ENCODE results near the gene SNX9. TPM values are rescaled to one million over a fixed set of nuclear protein-coding genes. Genes with fewer than 3 reads are reported as not detected.
A peak's percentile ranks its signal among the peaks of the same experiment; 100 is the strongest.

Gene SNX9
- total RNA-seq, 1 donor from 2014 or later = 65.0 TPM

GRCh38 chr6:157845493-157846259 lies 22.6 kb downstream of the SNX9 start:
- peak overlapping the region; percentile 63 for H3K27ac Mint-ChIP-seq (ENCODE audit: unreplicated experiment)
- TF ChIP-seq CTCF (IDR thresholded peaks at IDR 0.05) = no peak
- H3K36me3 Mint-ChIP-seq (ENCODE audit: unreplicated experiment) = peaks cover 4% of the 10 kb centered on the region
- H3K9me3 Mint-ChIP-seq (ENCODE audit: unreplicated experiment) = no peaks in the 10 kb centered on the region
- no peak overlapping the region for H3K4me3 Mint-ChIP-seq (ENCODE audit: unreplicated experiment)
- no peaks in the 10 kb centered on the region for H3K27me3 Mint-ChIP-seq (ENCODE audit: unreplicated experiment)
- no peak for DNase-seq (ENCODE audit: extremely low spot score, unreplicated experiment)
- peaks cover 73% of the 10 kb centered on the region for H3K4me1 Mint-ChIP-seq (ENCODE audit: unreplicated experiment)

GRCh38 chr6:157847846-157848245 lies 24.8 kb downstream of the SNX9 start:
- peaks cover 58% of the 10 kb centered on the region for H3K4me1 Mint-ChIP-seq (ENCODE audit: unreplicated experiment)
- H3K27ac Mint-ChIP-seq (ENCODE audit: unreplicated experiment) = no peak overlapping the region
- no peak for TF ChIP-seq CTCF (IDR thresholded peaks at IDR 0.05)
- DNase-seq (ENCODE audit: extremely low spot score, unreplicated experiment) = no peak
- H3K9me3 Mint-ChIP-seq (ENCODE audit: unreplicated experiment) = peaks cover 4% of the 10 kb centered on the region
- H3K27me3 Mint-ChIP-seq (ENCODE audit: unreplicated experiment) = no peaks in the 10 kb centered on the region
- H3K36me3 Mint-ChIP-seq (ENCODE audit: unreplicated experiment) = peaks cover 2% of the 10 kb centered on the region
- no peak overlapping the region for H3K4me3 Mint-ChIP-seq (ENCODE audit: unreplicated experiment)

- peaks cover 62% of the 10 kb centered on the region for H3K4me1 Mint-ChIP-seq (ENCODE audit: unreplicated experiment)
- H3K27ac Mint-ChIP-seq (ENCODE audit: unreplicated experiment) = peak overlapping the region; percentile 19
These were observed 25.6 kb downstream of the SNX9 start for GRCh38 chr6:157848693-157849092.

GRCh38 chr6:157849288-157850017 lies 26.4 kb downstream of the SNX9 start:
- peaks cover 65% of the 10 kb centered on the region for H3K4me1 Mint-ChIP-seq (ENCODE audit: unreplicated experiment)

More at GRCh38 chr6:157848693-157849092, 25.6 kb downstream of the SNX9 start:
- H3K36me3 Mint-ChIP-seq (ENCODE audit: unreplicated experiment) = peaks cover 7% of the 10 kb centered on the region
- TF ChIP-seq CTCF (IDR thresholded peaks at IDR 0.05) = no peak
- H3K9me3 Mint-ChIP-seq (ENCODE audit: unreplicated experiment) = peaks cover 10% of the 10 kb centered on the region
- H3K4me3 Mint-ChIP-seq (ENCODE audit: unreplicated experiment) = no peak overlapping the region
- no peaks in the 10 kb centered on the region for H3K27me3 Mint-ChIP-seq (ENCODE audit: unreplicated experiment)
- no peak for DNase-seq (ENCODE audit: extremely low spot score, unreplicated experiment)

More at GRCh38 chr6:157849288-157850017, 26.4 kb downstream of the SNX9 start:
- H3K27me3 Mint-ChIP-seq (ENCODE audit: unreplicated experiment) = no peaks in the 10 kb centered on the region
- no peak overlapping the region for H3K4me3 Mint-ChIP-seq (ENCODE audit: unreplicated experiment)
- peaks cover 7% of the 10 kb centered on the region for H3K36me3 Mint-ChIP-seq (ENCODE audit: unreplicated experiment)
- no peak for DNase-seq (ENCODE audit: extremely low spot score, unreplicated experiment)
- peak overlapping the region; percentile 17 for H3K27ac Mint-ChIP-seq (ENCODE audit: unreplicated experiment)
- H3K9me3 Mint-ChIP-seq (ENCODE audit: unreplicated experiment) = peaks cover 10% of the 10 kb centered on the region
- no peak for TF ChIP-seq CTCF (IDR thresholded peaks at IDR 0.05)
